DMS 273 treated with DMSO at 0.1 percent for 48 hours (cell line): ENCODE data around the gene P3H1.
A peak's percentile ranks its signal among the peaks of the same experiment; 100 is the strongest.
"Not testable (repeated sequence)": the region's sequence is repeated elsewhere in the genome, so short reads cannot be mapped to it uniquely, and the experiment has no call there.

Experiments used
- DNase-seq: peaks from one replicate; lab custom pipeline; 2025; lab: John Stamatoyannopoulos, UW

P3H1 gene

DNA sequence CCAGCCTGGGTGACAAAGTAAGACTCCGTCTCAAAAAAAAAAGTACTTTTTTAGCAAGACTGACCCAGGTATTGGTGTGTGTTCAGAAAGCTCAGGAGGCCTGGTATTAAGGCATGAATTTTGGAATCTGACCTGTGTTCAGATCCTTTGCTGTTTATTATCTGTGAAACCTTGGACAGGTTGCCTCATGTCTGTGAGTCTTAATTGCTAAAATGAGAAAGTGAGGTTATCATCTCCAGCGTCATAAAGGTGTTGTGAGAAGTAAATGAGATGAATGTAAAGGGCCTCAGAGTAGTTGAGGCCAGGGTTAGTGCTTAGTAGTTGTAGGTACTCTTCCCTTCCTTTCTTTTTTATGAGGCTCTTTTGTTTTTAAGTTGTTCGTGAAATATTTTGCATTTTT is 3.0 kb upstream of the P3H1 start:
- DNase-seq: no peak

DNA sequence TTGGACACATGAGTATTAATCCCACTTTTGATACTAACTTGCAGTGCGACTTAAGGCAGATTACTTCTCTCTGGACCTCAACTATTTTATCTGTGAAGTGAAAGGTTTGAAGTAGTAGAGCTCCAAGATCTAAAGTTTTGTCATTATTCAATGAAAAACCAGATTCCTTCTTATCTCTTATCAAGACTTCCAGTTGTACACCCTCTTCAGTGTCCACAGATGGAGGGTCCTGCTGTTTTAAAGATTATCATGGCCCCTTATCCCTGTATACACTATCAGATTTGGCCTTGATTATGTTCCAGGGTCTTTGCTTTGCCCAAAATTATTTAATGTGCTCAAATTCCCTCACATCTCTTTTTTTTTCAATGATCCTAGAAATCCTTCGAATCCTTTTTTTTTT is 1.3 kb upstream of the P3H1 start:
- no peak for DNase-seq

DNA sequence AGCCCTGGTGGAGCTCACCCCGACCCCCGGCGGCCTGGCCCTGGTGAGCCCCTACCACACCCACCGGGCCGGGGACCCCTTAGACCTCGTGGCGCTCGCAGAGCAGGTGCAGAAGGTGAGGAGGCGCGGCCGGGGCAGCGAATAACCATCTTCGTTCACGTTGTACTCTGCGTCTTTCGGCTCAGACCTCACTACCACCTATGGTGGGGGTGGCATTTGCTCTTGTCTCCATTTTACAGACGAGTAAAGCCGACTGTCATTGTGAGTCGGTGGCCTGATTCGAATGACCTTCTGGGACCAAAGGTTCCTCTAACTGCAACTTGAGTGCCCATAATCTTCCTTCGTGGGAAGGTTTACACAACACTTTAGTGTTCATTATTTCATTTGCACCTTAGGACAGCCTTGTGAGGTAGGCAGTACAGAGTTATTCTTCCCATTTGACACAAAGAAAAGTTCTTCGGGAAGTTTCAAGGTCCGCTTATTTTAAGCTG is 727 bp upstream of the P3H1 start:
- no peak for DNase-seq

DNA sequence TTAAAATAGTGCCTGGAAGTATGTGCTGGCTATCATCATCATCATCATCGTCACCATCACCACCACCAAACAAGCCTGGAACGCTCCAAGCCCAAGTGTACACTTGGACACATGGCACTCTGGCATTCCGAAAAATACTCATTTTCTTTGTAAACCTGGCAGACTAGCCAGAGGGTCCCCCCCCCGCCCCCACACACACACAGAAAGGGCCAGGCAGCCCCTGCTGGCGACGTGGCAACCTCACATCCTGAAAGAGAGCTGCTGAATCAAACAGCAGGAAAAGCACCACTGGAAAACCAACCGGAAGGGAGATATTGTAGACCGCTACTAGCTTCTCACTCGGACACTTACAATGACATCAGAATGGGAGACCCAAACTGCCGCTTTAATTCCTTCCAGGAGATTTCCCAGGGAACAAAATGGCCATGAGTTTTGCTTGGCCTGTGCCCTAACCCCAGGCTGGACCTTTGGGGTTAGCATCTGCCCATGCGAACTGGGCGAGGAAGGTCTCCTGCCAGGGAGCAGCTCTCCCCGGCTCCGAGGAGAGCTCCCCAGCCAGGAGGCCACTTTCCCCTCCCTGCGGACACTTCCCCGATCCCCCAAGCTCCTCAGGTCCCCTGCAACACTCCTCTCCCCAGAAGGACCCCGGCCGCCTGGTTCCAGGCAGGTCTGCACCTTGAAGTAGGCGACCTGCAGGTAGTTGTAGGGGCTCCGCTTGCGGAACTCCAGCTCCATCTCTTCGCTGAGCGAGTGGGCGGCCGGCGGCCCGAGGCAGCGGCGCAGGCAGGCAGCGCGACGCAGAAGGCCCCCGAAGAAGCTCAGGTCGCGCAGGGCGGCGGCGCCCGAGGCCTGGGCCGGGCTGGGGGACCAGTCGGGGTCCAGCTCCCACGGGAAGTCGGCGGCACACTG is 742 bp downstream of the P3H1 start:
- peak; percentile 38 for DNase-seq

DNA sequence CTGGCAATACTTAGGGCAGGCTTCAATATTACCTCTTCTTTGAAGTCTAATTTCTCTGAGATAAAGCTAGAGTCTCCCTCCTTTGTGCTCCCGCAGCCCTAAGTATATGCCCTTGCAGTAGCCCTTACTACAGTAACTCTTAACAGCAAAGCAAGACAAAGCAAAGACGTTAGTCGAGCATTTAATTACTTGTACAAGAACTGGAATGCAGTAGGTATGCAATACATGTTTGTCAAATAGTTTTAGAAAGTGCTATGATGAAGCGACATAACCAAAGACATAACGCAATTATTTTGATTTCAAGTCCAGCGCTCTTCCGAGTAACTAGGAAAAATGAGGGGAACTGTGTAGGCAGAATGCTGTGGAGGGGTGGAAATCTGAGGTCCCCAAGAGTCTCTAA is 1.6 kb downstream of the P3H1 start:
- DNase-seq: no peak

DNA sequence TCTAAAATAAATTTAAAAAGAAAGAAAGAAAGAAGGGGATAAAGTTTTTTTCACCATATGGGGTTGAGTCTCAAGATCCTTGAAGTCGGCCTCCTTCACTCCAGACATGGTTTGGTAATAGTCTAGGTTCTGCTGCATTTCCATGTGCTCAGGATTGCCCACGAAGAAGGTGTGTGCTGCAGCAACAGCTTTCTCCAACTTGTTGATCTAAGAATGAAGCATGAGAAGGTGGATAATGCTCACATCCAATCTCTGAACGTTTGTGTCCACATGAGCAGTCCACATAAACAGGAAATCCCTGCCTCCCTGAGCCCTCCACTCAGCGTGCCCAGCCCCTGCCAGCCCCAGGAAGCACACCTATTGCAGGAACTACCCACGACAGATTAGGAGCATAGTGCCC is 4.6 kb downstream of the P3H1 start:
- no peak for DNase-seq

DNA sequence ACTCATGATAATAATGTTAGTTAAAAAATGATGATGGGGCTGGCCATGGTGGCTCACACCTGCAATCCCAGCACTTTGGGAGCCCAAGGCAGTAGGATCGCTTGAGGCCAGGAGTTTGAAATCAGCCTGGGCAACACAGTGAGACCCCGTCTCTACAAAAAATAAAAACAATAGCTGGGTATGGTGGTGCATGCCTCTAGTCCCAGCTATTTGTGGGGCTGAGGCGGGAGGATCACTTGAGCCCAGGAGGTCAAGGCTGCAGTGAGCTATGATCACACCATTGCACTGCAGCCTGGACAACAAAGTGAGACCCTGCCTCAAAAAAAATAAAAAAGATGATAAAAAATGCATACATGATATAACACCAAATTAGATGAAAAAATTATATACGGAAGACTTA is 5.3 kb downstream of the P3H1 start:
- DNase-seq: no peak

DNA sequence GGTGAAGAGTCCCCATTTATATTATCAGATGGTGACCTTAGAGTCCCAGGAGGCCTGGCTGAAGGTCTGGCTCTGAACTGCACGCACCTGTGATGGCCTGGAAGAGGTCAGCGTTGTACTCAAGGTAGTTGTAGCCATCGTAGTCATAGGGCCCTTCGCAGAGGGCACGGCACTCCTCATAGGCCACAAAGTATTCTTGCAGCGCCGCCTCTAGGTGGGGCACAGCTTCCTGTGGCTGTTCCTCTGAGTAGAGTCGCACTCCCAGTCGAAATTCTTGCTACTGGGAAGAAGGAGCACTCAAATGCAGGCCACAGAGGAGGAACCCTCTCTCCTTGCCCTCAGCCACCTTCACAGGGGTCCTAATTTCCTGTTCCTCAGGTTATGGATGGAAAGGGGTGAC is 7.7 kb downstream of the P3H1 start:
- no peak for DNase-seq

DNA sequence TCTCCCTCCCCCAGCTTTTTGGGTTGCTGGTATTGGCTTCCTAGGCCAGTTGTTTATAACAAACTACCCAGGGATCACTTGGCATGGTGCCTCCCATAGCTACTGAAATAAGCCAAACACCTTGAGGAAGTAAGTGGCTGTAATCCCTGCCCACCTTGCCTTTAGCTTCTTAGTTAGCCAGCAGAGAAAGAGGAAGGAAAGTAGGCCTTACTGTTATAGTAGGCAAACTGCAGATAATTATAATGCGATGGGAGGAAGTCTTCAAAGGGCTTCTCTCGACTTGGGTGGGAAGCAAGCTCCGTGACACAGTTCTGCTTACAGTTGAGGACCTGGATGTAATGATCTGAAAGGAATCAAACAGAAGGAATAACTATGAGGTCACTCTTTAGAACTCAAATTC is 8.2 kb downstream of the P3H1 start:
- DNase-seq: no peak

DNA sequence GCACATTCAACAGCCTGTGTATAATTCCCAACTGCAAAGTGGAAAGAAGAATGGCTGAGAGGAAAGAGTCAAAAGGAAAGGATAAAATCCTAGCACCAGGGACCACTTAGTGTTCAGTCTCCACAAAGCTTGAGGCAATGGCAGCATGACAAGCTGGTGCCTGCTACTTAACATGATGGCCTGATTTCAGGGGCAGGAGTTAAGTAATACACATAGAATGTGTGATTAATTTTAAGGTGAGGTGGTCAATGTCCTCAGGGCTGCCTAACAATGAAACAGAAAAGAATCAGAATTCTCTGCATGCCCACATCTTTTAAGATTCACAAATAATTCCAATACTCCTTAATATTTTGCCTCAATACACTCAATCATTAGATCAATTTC is 8.9 kb downstream of the P3H1 start:
- DNase-seq: no peak

DNA sequence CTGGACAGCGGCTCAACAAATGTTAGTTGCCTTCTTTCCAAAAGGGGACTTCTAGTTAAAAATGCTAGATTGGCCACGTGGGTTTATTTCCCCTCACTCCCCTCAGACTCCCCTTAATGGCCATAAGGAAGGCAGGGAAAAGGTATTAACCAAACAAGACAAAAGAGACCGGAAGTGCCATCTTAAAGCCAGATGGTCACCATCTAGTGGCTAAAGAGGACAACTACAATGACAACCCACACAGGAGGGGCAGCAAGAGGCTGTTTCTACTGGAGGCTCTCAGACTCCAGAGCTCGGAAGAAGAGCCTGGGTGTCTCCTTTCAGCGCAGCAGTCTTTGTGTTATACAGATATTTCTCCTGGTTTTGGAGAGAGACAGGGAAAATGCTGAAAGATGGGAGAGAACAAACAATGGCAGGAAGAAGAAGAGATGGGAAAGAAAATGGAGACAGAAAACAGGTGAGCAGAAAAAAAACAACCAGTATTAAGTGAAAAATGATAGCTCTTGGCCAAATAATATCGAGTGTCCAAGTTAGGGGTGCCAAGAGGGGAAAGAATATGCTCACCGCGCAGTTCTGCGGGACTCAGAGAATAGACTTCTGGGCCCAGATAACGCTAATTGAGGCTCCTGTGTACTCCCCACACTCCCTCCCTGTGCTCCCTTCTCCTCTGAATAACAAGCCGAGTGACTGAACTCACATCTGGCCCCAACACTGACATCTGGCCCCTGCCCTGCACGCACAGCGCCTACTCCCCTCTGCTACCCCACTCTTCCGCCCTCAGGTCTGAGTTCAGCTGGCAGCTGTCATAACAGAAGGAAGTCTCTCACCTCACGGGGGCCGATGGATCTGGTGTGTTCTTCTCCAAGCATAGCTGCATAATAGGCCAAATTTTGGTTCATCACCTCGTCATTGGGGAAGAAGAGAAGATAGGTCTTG is 9.6 kb downstream of the P3H1 start:
- DNase-seq: peak; percentile 11

DNA sequence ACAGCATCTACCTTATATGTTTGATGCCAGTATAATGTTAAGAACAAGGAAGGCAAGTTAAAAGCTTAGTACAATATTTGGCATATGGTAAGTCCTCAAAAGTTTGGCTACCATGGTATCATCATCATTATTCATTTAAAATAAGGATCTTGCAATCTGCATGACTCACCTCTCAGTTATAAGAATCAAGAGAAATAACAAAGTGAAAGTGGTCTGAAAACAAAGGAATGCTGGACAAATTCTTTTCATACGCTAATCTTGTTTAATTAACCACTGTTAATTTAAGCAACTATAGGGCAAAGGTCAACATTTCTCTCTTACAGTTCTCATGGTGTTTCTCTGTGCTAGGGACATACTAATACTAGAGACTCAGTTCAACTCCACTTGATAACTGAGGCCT is 13.8 kb downstream of the P3H1 start:
- no peak for DNase-seq

DNA sequence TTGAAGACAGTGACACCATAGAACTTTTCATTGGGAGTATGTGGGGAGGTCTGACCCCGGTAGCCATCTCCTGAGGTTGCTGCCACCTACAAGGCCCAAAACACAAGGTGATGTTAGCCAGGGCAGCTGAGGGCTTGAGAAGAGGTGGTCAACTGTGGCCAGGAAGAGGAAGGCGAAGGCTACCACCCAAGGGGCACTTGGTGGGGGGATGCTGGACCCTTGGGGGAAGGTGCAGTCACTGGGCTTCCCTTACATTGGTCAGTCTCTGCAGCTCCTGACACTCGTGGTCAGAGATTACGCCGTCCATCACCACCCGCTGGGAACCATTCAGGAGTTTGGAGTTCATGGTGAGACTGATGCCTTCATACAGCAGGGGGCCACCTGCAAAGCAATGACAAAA is 14.5 kb downstream of the P3H1 start:
- DNase-seq: no peak

DNA sequence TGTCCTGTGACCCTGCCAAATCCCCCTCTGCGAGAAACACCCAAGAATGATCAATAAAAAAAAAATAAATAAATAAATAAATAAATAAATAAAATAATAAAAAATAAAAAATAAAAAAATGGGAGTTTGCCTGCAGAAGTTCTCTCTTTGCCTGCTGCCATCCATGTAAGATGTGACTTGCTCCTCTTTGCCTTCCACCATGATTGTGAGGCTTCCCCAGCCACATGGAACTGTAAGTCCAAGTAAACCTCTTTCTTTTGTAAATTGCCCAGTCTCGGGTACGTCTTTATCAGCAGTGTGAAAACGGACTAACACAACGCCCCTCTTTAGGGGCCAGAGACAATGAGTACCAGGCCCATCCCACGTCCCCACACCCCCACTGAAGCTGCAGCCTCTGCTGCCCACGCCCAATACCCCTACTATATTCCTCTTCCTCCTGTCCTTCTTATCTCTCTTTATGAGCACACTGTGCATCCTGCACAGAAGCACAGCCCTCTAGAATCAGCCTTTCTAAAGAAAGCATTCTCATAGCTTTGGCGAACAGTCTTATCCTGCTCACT is 15.2 kb downstream of the P3H1 start:
- not testable (repeated sequence) for DNase-seq

DNA sequence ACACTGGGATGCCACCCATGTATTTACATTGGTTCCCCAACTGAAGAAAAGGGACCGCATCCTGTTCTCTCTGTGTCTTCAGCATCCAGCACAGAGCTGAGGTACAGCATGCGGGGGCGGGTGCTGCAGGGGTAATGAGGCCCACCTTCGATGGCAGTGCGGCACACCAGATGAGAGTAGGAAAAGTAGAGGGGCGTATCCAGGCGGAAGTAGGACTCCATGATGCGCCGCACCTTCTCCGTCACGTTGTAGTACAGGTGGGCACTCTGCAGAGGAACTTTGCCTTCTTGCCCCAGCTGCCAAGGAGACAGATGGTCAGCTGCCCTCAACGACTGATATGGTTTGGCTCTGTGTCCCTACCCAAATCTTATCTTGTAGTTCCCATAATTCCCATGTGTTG is 16.8 kb downstream of the P3H1 start:
- DNase-seq: no peak

DNA sequence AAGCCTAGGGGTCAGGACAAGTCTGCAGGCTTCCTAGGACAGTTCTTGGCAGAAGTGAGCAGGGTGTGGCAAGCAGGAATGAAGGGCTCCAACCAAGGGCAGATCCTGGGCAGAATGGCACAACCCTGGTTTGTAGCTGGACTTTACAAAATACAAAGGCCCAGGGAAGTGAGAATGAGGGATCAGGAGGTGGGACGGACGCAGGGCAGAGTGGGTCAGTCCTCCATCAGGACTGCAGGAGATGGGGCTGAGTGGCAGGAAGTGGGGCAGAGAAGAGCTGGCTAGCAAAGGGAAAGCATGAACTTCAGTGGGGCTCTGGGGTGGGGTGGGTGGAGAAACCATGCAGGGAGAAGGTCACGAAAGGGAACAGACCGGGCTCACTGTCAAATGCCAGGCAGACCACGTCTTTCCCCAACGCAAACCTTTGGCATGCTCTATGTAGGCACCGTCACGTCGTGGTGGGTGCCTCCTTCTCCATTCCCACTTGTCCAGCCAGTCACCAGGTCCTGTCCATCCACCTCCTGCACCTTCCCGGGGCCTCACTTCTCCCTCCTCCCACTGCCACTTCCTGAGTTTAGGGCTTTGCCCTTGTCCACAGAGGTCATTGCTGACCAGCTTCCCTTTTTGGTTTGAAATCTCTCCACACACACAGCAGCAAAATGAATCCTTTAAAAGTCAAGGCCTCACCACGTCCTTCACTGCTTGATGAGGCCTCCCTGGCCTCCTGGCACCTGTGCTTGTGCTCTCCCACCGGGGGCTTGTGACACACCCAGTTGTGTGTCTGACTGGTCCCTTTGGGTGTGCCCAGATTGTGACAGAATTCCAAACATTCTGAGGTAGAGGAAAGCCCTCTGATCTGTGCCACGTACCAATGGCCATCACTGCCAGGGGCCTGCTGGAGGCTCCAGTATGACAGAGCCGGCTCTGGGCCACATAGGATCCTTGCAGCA is 18.1 kb downstream of the P3H1 start:
- DNase-seq: no peak

DNA sequence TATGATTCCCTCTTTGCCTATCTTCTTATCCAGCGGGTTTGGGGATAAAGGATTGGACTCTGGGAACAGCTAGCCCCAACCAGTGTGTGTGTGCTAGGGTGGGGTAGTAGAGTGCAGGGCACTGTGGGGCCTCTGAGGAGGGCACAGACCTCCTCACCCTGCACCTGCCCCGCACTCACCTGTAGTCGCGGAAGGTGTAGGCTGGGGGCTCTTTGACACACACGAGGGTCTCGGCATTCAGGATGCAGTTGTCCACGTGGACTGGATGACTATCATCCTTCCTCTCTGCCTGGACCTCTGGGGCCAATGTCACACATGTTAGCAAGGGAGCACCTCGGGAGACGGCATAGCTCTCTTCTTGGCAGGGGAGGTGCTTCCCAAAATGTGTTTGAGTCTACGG is 18.8 kb downstream of the P3H1 start:
- DNase-seq: no peak

DNA sequence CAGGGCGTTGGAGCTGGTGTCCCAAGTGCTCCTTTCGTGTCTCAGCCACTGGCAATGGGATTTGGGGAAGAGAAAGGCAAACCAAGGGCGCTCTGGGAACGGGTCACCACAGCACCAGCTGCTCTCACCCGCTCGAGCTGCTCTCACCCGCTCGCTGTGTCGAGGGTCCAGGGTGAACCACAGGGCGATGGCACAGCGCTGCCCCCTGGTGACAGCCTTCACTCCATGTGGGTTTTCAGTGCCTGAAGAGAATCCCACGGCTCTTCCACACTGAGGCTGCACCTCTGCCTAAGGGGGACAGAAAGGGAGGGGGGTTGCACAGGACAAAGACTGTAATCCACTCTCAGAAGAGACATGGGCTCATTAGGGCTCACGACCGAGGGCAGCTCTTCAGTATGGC is 19.7 kb downstream of the P3H1 start:
- DNase-seq: no peak

DNA sequence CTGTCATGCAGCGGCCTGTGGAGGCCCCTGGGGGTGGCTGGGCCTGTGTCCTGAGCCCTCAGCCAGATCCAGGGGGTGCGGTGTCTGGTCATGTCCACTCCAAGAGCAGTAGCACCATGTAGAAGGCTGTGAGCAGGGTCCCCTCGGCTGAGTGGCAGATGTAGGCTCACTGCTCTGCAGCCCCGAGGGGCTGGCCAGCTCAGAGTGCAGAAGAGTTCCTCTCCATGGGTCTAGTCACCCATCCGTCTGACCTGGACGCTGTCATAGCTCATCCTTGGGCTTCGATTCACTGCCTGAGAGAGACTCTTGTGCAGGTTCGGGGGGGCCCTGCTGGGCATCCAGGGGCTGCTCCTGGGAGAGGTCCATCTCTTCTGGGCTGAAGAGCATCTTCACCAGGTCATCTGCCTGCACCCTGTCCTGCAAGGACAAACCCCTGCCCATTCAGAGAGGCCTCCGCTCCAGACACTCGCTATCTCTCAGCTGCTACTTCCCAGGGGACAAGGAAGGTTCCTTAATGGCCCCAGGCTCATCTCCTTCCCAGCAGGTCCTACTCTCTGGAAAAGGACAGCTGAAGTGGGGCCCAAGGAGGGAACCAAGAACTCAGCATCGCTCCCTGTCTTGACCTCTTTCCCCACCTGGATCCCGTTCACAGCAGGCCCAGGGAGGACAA is 20.3 kb downstream of the P3H1 start:
- DNase-seq: no peak

DNA sequence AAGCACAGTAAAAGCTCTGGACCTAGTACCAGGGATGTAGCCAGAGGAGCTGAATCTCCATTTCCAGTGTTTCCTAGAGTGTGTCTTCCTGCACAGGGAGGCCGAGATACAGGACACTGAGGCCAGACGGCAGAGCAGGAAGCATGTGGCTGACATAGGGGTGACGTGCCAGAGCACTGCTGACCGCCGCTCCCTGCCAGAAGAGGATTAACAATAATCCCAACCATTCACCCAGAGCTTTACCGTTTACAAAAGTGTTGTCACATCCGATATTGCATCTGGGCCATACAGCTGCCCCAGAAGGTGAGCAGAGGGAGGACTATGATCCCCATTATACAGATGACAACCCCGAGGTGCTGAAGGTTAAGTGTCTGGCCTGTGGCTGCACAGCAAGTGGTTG is 21.0 kb downstream of the P3H1 start:
- no peak for DNase-seq

DNA sequence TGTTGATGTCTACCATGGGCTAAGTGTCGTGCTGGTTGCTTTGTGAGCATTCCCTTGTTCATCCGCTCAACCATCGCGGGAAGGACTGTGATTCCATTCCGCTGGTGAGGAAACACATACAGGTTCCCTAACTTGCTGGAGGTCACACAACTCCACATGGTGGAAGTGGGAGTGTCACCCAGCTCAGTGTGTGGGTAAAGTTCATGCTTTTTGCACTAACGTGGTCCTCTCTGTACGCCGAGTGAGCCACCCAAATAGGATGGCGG is 22.7 kb downstream of the P3H1 start:
- DNase-seq: no peak
